Tibial artery (tissue), 4 donors: Measurements from ENCODE around the gene ZFY.

Experiments used
- DNase-seq, 2 donors: peaks; one replicate each; pipeline ENCODE4 v3.0.0-alpha.2; 2019
- H3K27ac ChIP-seq, 2 donors: fragments of 200-600 bp; sonication (generic) in 1 of 2; 1 replicate in 1 of 2; 2 replicates in 1 of 2; pipeline ENCODE4 v1.5.1; 2018 to 2019; ENCODE audit warnings: mild to moderate bottlenecking in 1 of 2
- H3K27me3 ChIP-seq, 2 donors: fragments of 200-600 bp; sonication (generic) in 1 of 2; one replicate each; pipeline versions ENCODE4 v1.5.1 to v1.6.0; 2016 to 2019
- H3K36me3 ChIP-seq, 3 donors: fragments of 200-600 bp; sonication (generic) in 2 of 3; one replicate each; pipeline ENCODE4 v1.5.1; 2016 to 2019; ENCODE audit warnings: mild to moderate bottlenecking in 2 of 3
- H3K4me1 ChIP-seq, 4 donors: fragments of 200-600 bp; sonication (generic) in 2 of 4; 1 replicate in 3 of 4; 2 replicates in 1 of 4; pipeline ENCODE4 v1.5.1; 2016 to 2019
- H3K4me3 ChIP-seq, 2 donors: fragments of 200-600 bp; sonication (generic) in 1 of 2; 1 replicate in 1 of 2; 2 replicates in 1 of 2; pipeline ENCODE4 v1.5.1; 2018 to 2019; ENCODE audit warnings: mild to moderate bottlenecking in 2 of 2
- H3K9me3 ChIP-seq, 3 donors: fragments of 200-600 bp; sonication (generic) in 1 of 3; one replicate each; pipeline ENCODE4 v1.5.1; 2016 to 2019
- intact Hi-C: fragments of 100-400 bp; cut with DNase I; formaldehyde crosslinking; loops from one replicate; pipeline ENCODE4 v1.15.0; 2023; ENCODE audit warnings: low total_unique reads
- TF ChIP-seq, protein P1 (sequence below), 2 experiments: fragments of 200-600 bp in 1 of 2; fragments of 450-650 bp in 1 of 2; IDR thresholded peaks; one replicate each; pipeline ENCODE4 v1.5.1; 2017 to 2019; ENCODE audit warnings: antibody characterized with exemption in 2 of 2, mild to moderate bottlenecking in 1 of 2, moderate library complexity in 1 of 2

The ZFY gene

GRCh38 chrY:2955561-2955960, 20.4 kb downstream of the ZFY start:
- TF ChIP-seq, protein P1, sequence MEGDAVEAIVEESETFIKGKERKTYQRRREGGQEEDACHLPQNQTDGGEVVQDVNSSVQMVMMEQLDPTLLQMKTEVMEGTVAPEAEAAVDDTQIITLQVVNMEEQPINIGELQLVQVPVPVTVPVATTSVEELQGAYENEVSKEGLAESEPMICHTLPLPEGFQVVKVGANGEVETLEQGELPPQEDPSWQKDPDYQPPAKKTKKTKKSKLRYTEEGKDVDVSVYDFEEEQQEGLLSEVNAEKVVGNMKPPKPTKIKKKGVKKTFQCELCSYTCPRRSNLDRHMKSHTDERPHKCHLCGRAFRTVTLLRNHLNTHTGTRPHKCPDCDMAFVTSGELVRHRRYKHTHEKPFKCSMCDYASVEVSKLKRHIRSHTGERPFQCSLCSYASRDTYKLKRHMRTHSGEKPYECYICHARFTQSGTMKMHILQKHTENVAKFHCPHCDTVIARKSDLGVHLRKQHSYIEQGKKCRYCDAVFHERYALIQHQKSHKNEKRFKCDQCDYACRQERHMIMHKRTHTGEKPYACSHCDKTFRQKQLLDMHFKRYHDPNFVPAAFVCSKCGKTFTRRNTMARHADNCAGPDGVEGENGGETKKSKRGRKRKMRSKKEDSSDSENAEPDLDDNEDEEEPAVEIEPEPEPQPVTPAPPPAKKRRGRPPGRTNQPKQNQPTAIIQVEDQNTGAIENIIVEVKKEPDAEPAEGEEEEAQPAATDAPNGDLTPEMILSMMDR (IDR thresholded peaks at IDR 0.05), result no peak
- intact Hi-C loops, result no loop called here

DNA sequence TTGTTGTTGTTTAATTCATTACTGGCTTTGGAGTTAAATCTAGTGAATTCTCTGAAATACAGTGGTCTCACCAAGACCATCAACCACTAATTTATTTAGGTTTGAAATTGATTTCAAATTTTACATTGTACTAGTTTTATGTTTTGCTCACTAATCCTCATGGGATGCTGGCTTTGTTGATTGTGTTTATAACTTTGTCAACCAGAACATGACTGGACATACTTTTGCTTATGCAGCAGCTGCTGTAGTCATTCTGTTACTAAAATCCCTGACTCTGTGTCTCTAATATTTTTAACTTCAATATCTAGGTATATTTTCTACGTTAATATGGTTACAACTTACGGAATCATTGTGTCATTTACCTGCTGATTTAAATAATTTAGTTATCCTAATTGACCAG, 26.9 kb downstream of the ZFY start:
- Histone ChIP-seq H3K4me3 (no peak overlapping the region), H3K36me3 (no peaks in the 10 kb centered on the region), H3K27ac (no peak overlapping the region), H3K27me3 (no peaks in the 10 kb centered on the region), H3K9me3 (no peaks in the 10 kb centered on the region), H3K4me1 (peaks cover 0 to 29% (median 0%) of the 10 kb centered on the region in 4 donors)
- DNase-seq, result no peak
- TF ChIP-seq, protein P1 (IDR thresholded peaks at IDR 0.05), result no peak
- intact Hi-C loops, result no loop called here

More at GRCh38 chrY:2955561-2955960, 20.4 kb downstream of the ZFY start:
- no peaks in the 10 kb centered on the region for H3K9me3 ChIP-seq
- H3K4me3 ChIP-seq, result no peak overlapping the region
- peaks cover 0 to 13% (median 0%) of the 10 kb centered on the region in 4 donors for H3K4me1 ChIP-seq
- H3K27ac ChIP-seq, result no peak overlapping the region
- no peaks in the 10 kb centered on the region for H3K27me3 ChIP-seq
- no peaks in the 10 kb centered on the region for H3K36me3 ChIP-seq
- no peak for DNase-seq

DNA sequence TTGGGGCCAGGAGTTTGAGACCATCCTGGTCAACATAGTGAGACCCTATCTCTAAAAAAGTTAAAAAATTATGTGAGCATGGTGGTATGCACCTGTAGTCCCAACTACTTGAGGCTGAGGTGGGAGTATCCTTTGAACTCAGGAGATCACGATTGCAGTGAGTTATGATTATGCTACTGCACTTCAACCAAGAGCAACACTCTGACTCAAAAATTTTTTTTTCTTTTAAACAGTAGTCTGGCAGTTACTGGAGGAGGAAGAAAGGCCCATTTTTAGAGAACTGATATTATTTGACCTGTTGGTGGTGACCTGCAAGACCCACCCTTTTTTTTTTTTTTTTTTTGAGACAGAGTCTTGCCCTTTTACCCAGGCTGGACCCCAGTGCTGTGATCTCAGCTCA, 29.6 kb downstream of the ZFY start:
- intact Hi-C loops, result no loop called here
- no peak overlapping the region for H3K4me3 ChIP-seq
- DNase-seq, result no peak
- no peak overlapping the region for H3K27ac ChIP-seq
- H3K36me3 ChIP-seq, result no peaks in the 10 kb centered on the region
- peaks cover 0 to 26% (median 0%) of the 10 kb centered on the region in 4 donors for H3K4me1 ChIP-seq
- H3K9me3 ChIP-seq, result no peaks in the 10 kb centered on the region
- H3K27me3 ChIP-seq, result no peaks in the 10 kb centered on the region
- TF ChIP-seq, protein P1 (IDR thresholded peaks at IDR 0.05), result no peak

- intact Hi-C loops, result no loop called here
These were observed 30.4 kb downstream of the ZFY start for GRCh38 chrY:2965629-2966028.

DNA sequence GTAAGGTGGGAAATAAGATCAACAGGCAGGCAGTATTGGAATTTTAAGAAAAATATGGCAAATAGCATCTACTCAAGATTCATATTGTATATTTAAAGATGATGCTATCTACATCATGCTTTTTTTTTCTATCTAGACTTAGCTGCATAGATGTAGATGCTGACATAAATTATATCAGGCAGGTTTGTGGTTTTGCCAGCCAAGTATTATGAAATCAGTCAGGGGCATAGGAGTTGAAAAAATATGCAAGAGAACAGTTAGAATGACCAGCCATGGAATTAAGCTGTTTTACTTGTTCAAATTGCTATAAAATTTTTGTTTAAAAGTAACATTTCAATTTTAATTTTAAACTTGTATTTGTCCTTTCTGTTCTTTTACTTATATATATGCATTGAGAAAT, 34.4 kb downstream of the ZFY start:
- no peak overlapping the region for H3K4me3 ChIP-seq
- H3K4me1 ChIP-seq, result peaks cover 0 to 32% (median 0%) of the 10 kb centered on the region in 4 donors
- no peak overlapping the region for H3K27ac ChIP-seq
- no peak for DNase-seq
- H3K27me3 ChIP-seq, result no peaks in the 10 kb centered on the region
- TF ChIP-seq, protein P1 (IDR thresholded peaks at IDR 0.05), result no peak
- intact Hi-C loops, result no loop called here
- H3K36me3 ChIP-seq, result no peaks in the 10 kb centered on the region
- no peaks in the 10 kb centered on the region for H3K9me3 ChIP-seq

More at GRCh38 chrY:2965629-2966028, 30.4 kb downstream of the ZFY start:
- H3K27me3 ChIP-seq, result no peaks in the 10 kb centered on the region
- no peak overlapping the region for H3K4me3 ChIP-seq
- TF ChIP-seq, protein P1 (IDR thresholded peaks at IDR 0.05), result no peak
- DNase-seq, result no peak
- H3K9me3 ChIP-seq, result no peaks in the 10 kb centered on the region
- H3K27ac ChIP-seq, result no peak overlapping the region
- peaks cover 0 to 33% (median 0%) of the 10 kb centered on the region in 4 donors for H3K4me1 ChIP-seq
- H3K36me3 ChIP-seq, result no peaks in the 10 kb centered on the region

DNA sequence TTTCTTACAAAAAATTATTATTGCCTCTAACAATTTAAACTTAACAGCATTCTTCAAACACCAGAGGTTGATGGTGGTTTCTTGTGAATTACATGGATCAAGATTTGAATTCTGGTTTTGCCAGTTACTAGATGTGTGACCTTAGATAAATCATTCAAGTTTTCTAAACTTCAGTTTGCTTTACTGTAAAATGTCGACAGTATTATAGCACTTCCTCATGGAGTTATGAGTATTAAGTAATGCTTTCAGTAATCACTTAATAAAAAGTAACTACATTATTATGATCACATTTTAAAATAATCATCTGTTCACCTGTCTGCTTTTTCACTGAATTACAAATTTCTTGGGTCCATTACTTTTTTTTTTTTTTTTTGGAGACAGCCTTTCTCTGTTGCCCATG, 37.5 kb downstream of the ZFY start:
- Histone ChIP-seq H3K4me1 (peaks cover 0 to 12% (median 0%) of the 10 kb centered on the region in 4 donors), H3K27ac (no peak overlapping the region), H3K36me3 (peaks cover 0 to 9% (median 0%) of the 10 kb centered on the region in 3 donors), H3K27me3 (no peaks in the 10 kb centered on the region), H3K9me3 (no peaks in the 10 kb centered on the region), H3K4me3 (no peak overlapping the region)
- intact Hi-C loops, result no loop called here
- TF ChIP-seq, protein P1 (IDR thresholded peaks at IDR 0.05), result no peak
- no peak for DNase-seq
